Stimulated activated naive CD8-positive, alpha-beta T cell treated with anti-CD3 and anti-CD28 coated beads, Interleukin-15, Interleukin-2, amounts not matched to agents 100 ng/mL and 50 ng/mL, for 24 hours (primary cell): Measurements from ENCODE around the gene MLYCD.

ENCODE experiments used
- H3K27ac Mint-ChIP-seq: one replicate; pipeline ENCODE4 v1.8.0; 2021; ENCODE audit warnings: mild to moderate bottlenecking, mixed read lengths
- H3K27me3 Mint-ChIP-seq: one replicate; pipeline ENCODE4 v1.8.0; 2021; ENCODE audit warnings: mixed read lengths
- H3K36me3 Mint-ChIP-seq: one replicate; pipeline ENCODE4 v1.8.0; 2021; ENCODE audit warnings: low read depth, mixed read lengths
- H3K4me1 Mint-ChIP-seq: one replicate; pipeline ENCODE4 v1.8.0; 2021; ENCODE audit warnings: low read depth, mixed read lengths
- H3K4me3 Mint-ChIP-seq: one replicate; pipeline ENCODE4 v1.8.0; 2021; ENCODE audit warnings: mild to moderate bottlenecking, mixed read lengths
- H3K9me3 Mint-ChIP-seq: one replicate; pipeline ENCODE4 v1.8.0; 2021; ENCODE audit warnings: mixed read lengths

MLYCD gene

DNA sequence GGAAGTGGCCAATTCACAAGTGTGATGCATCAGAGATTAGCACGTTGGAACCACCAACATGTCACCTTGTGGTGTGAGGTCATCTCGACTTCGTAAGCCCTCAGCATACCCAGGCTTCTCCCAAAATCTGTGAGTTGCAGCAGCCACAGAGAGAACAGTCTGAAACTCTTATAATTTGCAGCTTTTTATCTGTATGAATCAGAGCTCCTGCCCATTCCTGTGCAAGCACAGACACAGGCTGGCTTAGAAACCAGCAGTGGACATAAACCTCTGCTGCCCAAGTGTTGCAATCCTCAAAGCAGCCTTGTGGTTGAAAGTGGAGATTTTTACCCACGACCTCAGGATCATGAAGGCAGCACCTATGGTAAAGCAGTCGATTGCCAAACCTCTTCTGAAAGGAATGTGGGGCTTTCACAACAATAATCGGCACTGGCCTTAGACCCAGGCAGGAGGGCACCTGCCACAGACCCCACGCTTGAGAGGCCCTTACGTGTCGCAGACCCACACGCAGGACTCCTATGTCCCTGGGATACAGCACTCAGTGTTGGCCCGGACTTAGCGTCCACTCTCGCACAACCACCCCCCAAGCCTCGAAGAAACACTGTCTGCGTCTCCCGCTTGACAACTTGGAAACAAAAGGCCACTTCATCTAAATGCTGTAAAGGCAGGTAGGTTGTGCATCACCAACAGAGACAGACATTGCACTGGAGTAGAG is 29.6 kb downstream of the MLYCD start:
- no peaks in the 10 kb centered on the region for H3K27me3 Mint-ChIP-seq
- H3K9me3 Mint-ChIP-seq, result no peaks in the 10 kb centered on the region
- H3K4me1 Mint-ChIP-seq, result no peaks in the 10 kb centered on the region
- H3K4me3 Mint-ChIP-seq, result no peak overlapping the region
- H3K36me3 Mint-ChIP-seq, result no peaks in the 10 kb centered on the region
- H3K27ac Mint-ChIP-seq, result no peak overlapping the region

DNA sequence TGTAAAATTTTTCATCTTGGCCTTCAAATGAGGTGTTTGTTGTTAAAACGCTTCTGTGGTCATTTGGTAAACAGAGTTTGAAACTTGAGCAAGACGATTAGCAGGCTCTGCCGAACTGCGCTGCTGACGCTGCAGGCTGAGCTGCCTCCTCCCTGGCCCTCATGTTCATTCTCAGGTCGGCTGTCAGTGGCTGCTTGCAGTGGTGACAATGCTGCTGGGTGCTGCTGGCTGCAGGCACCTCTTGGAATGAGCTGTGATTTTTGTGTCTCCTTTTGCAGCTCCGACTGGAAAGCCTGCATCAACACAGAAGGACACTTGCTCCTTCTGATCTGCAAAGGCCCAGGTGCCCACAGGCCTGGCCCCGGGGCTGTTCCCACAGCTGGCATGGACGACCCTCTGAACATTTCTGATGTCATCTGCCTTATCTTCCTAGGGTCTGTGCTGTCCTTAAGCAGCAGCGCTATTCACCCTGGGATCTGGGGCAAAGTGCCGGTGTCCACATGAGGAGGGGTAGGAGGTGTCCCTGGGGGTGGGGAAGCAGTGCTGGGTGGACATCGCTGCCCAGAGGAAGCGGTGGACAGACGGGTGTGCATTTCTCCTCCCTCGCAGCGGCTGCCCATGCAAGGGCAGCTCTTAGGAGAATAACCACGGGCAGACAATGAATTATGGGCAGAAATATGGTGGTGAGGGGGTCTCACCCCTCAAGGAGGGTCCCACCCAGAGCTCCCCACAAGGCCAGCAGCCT is 31.1 kb downstream of the MLYCD start:
- no peak overlapping the region for H3K4me3 Mint-ChIP-seq
- H3K27me3 Mint-ChIP-seq, result no peaks in the 10 kb centered on the region
- no peaks in the 10 kb centered on the region for H3K9me3 Mint-ChIP-seq
- no peaks in the 10 kb centered on the region for H3K4me1 Mint-ChIP-seq
- no peak overlapping the region for H3K27ac Mint-ChIP-seq
- no peaks in the 10 kb centered on the region for H3K36me3 Mint-ChIP-seq

GRCh38 chr16:83930730-83931500 is 32.0 kb downstream of the MLYCD start:
- no peaks in the 10 kb centered on the region for H3K4me1 Mint-ChIP-seq
- H3K4me3 Mint-ChIP-seq, result no peak overlapping the region
- no peak overlapping the region for H3K27ac Mint-ChIP-seq
- no peaks in the 10 kb centered on the region for H3K27me3 Mint-ChIP-seq
- no peaks in the 10 kb centered on the region for H3K36me3 Mint-ChIP-seq
- no peaks in the 10 kb centered on the region for H3K9me3 Mint-ChIP-seq

DNA sequence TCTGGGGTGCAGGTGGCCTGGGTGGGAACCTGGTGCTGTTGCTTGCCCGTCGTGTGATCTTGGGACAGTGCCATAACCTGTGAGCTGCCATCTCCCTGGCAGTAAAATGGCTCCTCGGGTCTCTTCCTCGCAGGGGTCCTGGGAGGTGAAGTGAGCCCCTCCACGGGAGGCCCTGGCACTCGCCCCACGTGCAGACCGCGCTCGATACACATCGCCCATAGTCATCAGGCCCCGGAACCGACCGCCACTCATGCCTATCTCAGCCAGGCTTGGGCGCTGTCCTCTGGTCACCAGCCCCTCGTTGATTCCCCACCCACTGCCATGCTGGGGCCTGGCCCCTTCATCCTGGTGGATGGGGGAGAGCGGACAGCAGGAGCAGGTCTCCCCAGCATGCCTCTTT is 32.6 kb downstream of the MLYCD start:
- Mint-ChIP-seq H3K9me3 (no peaks in the 10 kb centered on the region), H3K36me3 (no peaks in the 10 kb centered on the region), H3K27ac (no peak overlapping the region), H3K27me3 (no peaks in the 10 kb centered on the region), H3K4me1 (no peaks in the 10 kb centered on the region), H3K4me3 (no peak overlapping the region)

DNA sequence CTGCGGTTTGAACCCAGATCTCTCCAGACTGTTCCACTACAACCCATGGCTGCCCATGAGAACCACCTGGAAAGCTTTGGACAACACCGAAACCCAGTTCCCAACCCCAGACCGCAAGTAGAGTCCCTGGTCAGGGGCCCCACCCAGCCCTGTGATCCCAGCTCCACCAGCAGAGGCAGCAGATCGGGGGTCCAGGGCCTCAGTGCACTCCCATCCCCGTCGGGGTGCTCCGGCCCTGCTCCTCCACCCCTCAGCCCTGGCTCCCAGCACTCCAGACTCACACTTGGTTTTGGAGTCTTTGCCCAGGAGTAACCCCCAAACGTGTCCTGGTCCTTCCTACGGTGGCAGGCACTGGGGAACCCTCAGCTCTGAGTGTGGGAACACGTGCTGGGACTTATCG is 33.4 kb downstream of the MLYCD start:
- H3K4me3 Mint-ChIP-seq, result no peak overlapping the region

DNA sequence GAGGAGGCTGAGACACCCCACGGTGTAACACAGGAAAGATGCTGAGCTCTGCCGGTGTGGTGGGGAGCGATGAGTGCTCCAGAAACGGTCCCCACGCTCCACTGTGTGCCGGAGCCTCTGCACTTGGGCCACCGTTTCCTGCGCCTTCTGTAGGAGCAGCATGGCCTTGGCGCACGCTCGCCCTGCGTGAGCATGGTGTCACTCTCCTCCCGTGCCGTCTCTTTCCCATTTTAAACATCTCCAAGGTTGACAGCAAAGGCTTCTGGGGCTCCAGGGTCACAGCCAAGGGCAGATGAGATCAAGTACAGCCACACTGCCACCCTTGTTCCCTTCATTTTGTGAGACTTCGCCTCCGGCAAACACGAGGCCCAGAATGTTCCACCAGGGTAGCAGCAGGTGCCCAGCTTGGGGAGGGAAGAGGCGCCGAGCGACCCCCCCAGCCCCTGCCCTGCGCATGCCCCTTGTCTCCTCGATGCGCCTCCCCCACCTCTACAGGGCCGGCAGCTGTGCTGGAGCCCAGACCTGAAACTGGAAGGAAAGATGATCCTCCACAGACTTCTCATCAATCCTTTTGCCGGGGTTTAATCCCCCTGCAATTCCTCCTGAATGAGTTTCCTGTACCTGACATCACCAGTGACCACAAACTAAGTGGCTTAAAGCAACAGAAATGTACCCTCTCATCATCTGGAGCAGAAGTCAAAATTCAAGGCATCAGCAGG is 34.2 kb downstream of the MLYCD start:
- no peaks in the 10 kb centered on the region for H3K27me3 Mint-ChIP-seq
- no peak overlapping the region for H3K4me3 Mint-ChIP-seq
- no peaks in the 10 kb centered on the region for H3K4me1 Mint-ChIP-seq
- H3K27ac Mint-ChIP-seq, result no peak overlapping the region
- no peaks in the 10 kb centered on the region for H3K36me3 Mint-ChIP-seq
- H3K9me3 Mint-ChIP-seq, result no peaks in the 10 kb centered on the region

More for the DNA sequence above, 33.4 kb downstream of the MLYCD start:
- H3K27ac Mint-ChIP-seq, result no peak overlapping the region
- H3K9me3 Mint-ChIP-seq, result no peaks in the 10 kb centered on the region
- H3K4me1 Mint-ChIP-seq, result no peaks in the 10 kb centered on the region
- H3K27me3 Mint-ChIP-seq, result no peaks in the 10 kb centered on the region
- no peaks in the 10 kb centered on the region for H3K36me3 Mint-ChIP-seq

DNA sequence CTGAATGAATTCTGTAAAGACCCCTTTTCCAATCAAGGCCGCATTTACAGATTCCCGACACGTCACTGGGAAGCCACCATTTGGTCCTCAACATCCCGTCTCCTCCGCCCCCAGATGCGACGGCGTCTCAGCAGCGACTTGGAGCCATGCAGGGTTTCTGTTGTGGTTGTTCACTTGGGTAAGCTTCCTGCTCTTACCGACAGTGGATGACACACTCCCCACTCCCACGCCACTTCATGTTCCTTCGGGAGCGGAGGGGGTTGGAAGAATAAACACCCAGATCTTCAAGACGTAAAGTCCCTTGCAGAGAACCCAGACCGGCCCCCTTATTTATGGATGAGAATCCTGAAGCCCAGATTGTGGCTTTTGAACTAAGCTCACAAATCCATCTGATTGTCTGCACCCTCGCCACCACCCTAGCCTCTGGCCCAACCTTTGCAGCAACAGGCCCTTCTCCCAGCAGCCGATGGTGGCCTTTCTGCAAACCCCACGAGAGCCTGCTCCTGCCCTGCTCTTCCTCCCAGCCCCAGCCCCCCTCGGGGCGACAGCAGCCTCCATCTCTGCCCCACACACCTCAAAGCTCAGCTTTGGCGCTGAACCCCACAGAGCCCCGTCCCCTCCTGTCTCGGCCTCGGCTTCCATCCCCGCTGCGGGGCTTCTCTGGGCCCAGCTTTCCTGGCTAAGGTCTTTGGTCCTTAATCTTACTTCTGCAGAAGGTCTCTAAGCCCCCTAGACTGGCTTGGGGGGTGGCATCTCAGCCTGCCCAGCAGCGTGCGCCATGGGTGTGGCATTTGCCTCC is 35.2 kb downstream of the MLYCD start:
- Mint-ChIP-seq H3K36me3 (no peaks in the 10 kb centered on the region), H3K4me1 (no peaks in the 10 kb centered on the region), H3K27me3 (no peaks in the 10 kb centered on the region), H3K9me3 (no peaks in the 10 kb centered on the region), H3K27ac (no peak overlapping the region), H3K4me3 (no peak overlapping the region)

DNA sequence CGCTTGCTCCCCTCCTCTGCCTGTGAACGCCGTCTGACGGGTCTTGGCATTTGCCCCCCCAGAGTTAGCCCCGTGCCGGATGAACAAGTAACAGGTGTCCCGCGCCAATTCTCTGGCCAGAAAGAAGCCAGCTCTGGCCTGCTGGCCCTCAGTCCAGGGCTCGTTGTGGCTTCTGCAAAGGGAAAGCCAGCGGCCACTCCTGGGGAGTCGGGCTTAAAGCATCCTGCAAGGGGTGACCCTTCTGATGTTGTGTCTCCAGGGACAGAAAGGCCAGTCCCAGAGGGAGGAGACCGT is 35.7 kb downstream of the MLYCD start:
- H3K4me3 Mint-ChIP-seq, result no peak overlapping the region
- H3K4me1 Mint-ChIP-seq, result peaks cover 4% of the 10 kb centered on the region
- H3K27me3 Mint-ChIP-seq, result no peaks in the 10 kb centered on the region
- H3K36me3 Mint-ChIP-seq, result no peaks in the 10 kb centered on the region
- no peaks in the 10 kb centered on the region for H3K9me3 Mint-ChIP-seq
- H3K27ac Mint-ChIP-seq, result no peak overlapping the region

GRCh38 chr16:83935005-83935857 is 36.3 kb downstream of the MLYCD start:
- no peaks in the 10 kb centered on the region for H3K27me3 Mint-ChIP-seq
- no peaks in the 10 kb centered on the region for H3K36me3 Mint-ChIP-seq
- H3K27ac Mint-ChIP-seq, result no peak overlapping the region
- H3K9me3 Mint-ChIP-seq, result no peaks in the 10 kb centered on the region
- no peak overlapping the region for H3K4me3 Mint-ChIP-seq
- H3K4me1 Mint-ChIP-seq, result peaks cover 4% of the 10 kb centered on the region

- H3K4me1 Mint-ChIP-seq, result peaks cover 4% of the 10 kb centered on the region
- no peaks in the 10 kb centered on the region for H3K27me3 Mint-ChIP-seq
- H3K4me3 Mint-ChIP-seq, result no peak overlapping the region
- H3K9me3 Mint-ChIP-seq, result no peaks in the 10 kb centered on the region
- no peaks in the 10 kb centered on the region for H3K36me3 Mint-ChIP-seq
- no peak overlapping the region for H3K27ac Mint-ChIP-seq
Observed at GRCh38 chr16:83935858-83936255, 36.9 kb downstream of the MLYCD start.

DNA sequence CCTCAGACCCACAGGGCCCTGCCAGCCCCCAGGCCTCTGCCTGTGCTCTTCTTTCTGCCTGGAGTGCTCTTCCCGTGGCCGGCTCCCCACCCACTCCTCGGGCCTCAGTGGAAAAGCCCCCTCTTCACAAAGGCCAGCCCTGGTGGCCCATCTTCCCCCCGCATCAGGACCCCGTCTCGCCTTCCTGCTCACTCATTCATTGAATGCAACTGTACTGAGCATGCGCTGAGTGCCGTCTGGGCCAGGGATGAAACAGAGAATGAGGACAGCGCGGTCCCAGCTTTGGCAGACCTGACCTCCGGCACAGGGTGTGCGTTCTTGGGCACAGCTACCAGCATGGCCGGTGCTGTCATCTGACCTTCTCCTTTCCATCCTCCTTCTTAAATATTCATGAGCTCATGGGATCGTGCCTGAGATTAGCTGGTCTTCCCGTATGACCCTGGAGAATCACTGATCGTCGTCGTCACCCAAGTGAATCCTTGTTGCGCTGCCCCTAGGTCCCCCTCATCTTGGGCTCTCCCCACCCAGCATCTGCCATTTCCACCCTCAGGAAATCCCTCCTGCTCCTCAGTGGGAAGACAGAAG is 37.8 kb downstream of the MLYCD start:
- H3K27me3 Mint-ChIP-seq, result no peaks in the 10 kb centered on the region
- H3K9me3 Mint-ChIP-seq, result no peaks in the 10 kb centered on the region
- H3K27ac Mint-ChIP-seq, result no peak overlapping the region
- H3K4me1 Mint-ChIP-seq, result peaks cover 4% of the 10 kb centered on the region
- no peaks in the 10 kb centered on the region for H3K36me3 Mint-ChIP-seq
- no peak overlapping the region for H3K4me3 Mint-ChIP-seq

DNA sequence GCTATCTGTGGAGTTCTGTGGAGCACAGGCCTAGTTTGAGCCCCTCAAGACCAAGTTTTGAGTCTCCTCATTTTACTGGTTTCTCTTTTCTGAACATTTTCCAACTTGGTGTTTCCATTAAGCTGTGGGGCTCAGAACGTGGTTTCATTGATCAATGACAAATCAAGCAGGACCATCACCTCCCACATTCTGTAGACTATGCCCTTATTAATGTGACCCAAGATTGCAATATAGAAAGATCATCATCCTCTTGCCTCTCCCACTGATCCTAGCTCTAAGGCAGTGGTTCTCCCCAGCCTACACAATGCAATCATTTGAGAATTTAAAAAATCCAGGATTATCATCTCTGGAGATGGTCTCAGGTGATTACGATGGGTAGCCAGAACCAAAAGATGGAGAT is 38.4 kb downstream of the MLYCD start:
- Mint-ChIP-seq H3K27ac (no peak overlapping the region), H3K4me1 (peaks cover 4% of the 10 kb centered on the region), H3K27me3 (no peaks in the 10 kb centered on the region), H3K4me3 (no peak overlapping the region), H3K36me3 (no peaks in the 10 kb centered on the region), H3K9me3 (no peaks in the 10 kb centered on the region)
